GM19463 (cell line): ENCODE measurements around the gene RTP5.
"Not testable (repeated sequence)": the region's sequence is repeated elsewhere in the genome, so short reads cannot be mapped to it uniquely, and the experiment has no call there.

Experiments
- ATAC-seq: cut with Tn5 transposase; IDR thresholded peaks from one replicate; pipeline ENCODE4 v1.9.1; 2021; ENCODE audit warnings: mild to moderate bottlenecking, moderate library complexity; ENCODE audit not compliant: unreplicated experiment

Gene RTP5

GRCh38 chr2:241869087-241869961 is at the start of gene RTP5:
RTP5 (plus strand) TSS chr2:241869729; CDS start chr2:241869757, 28 bp downstream.
- ATAC-seq: no peak

GRCh38 chr2:241819947-241820624 is 49.4 kb upstream of the RTP5 start:
- ATAC-seq: not testable (repeated sequence)

DNA sequence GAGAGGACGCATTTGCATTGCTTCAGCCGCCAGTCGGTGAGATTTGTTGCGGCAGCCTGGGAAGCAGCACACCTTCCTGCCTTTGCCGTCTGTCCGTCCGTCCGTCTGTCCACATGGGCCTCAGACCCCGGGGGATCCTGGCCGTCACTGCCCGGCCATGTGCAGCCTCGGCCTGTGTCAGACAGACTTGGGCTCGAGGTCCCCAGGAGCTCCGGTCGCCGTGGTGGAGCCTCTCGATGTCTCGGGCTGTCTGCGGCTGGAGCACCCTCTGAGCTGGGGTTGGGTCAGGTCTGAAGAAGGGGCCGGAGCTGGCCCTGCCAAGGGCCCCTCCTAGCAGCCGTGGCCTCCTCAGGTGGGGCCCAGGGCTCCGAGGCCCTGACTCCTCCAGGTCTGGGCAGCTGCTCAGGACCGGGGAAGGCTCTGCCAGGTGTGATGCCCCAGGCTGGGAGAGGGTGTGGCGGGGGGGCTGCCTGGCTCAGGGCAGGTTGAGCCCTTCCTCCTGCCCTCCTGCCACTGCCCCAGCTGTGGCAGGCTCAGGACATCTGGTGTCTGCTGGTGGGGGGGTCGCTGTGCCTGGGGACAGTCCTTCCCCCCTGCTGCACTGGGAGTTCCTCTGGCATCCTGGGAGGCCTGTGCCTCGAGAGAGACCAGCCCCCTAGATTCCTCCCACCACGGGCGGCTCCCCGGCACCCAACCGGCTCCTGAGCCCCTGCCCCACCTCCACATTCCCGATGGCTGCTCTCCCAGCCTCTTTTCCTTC is 48.7 kb upstream of the RTP5 start:
- no peak for ATAC-seq

DNA sequence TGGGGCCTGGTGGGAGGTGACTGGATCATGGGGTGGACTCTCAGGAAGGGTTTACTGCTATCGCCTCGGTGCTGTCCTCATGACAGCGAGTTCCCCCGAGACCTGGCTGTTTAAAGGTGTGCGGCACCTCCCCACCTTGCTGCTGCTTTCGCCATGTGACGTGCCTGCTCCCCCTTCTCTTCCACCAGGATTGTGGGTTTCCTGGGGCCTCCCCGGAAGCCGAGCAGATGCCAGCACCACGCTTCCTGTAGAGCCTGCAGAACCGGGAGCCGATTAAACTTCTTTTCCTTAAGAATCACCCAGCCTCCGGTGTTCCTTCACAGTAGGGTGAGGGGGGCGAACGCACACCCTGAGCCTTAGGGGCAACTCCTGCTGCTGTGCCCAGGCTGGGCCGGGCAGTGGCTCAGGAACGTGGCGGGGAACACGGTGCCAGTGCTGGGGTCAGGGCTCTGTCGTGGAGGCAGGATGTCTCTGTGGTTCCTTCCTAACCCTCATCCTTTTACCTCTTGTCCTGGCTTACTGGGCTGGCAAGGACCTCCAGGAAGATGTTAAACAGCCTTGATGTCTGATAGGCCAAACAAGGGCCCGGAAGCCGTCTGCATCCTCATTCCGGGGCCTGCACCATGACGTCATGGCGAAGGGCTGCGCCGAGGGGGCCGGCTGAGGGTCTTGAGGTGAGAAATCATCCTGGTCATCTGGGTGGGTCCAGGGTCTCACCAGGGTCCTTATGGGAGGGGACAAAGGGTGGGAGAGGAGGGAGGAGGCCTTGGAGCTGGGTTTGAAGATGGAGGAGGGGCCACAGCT is 47.9 kb upstream of the RTP5 start:
- no peak for ATAC-seq

DNA sequence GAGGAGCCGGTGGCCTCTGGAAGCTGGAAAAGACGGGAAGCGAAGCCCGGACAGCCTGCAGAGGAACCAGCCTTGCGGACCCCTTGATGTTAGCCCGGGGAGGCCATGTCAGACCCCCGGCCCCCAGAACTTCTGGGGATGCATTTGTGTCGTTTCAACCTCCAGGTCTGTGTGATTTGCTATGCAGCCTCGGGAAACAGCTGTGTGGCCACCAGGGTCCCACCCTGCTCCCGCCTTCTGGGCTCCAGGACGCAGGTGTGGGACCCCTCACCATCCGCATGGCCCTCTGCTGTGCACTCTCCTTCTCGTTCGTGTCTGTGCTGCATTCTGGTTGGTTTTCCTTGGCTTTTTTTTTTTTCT is 47.3 kb upstream of the RTP5 start:
- no peak for ATAC-seq

- not testable (repeated sequence) for ATAC-seq
These were observed 45.7 kb upstream of the RTP5 start for GRCh38 chr2:241823531-241824437.

DNA sequence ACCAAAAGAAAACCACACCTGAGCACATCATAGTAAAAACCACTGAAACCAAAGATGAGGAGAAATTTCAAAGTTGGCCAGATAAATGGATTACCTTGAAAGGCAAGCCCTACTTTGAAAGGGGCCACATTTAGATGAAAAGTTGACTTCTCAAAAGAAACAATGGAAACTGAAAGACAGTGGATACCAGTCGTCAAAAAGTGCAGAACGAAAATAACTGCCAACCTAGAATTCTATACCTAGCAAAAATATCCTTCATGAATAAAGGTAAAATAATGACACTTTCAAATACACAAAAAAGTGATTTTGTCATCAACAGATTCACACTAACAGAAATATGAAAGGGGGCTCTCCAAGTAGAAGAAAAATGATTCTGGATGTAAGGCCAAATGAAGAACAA is 42.1 kb upstream of the RTP5 start:
- no peak for ATAC-seq

GRCh38 chr2:241833101-241833663 is 36.3 kb upstream of the RTP5 start:
- no peak for ATAC-seq

DNA sequence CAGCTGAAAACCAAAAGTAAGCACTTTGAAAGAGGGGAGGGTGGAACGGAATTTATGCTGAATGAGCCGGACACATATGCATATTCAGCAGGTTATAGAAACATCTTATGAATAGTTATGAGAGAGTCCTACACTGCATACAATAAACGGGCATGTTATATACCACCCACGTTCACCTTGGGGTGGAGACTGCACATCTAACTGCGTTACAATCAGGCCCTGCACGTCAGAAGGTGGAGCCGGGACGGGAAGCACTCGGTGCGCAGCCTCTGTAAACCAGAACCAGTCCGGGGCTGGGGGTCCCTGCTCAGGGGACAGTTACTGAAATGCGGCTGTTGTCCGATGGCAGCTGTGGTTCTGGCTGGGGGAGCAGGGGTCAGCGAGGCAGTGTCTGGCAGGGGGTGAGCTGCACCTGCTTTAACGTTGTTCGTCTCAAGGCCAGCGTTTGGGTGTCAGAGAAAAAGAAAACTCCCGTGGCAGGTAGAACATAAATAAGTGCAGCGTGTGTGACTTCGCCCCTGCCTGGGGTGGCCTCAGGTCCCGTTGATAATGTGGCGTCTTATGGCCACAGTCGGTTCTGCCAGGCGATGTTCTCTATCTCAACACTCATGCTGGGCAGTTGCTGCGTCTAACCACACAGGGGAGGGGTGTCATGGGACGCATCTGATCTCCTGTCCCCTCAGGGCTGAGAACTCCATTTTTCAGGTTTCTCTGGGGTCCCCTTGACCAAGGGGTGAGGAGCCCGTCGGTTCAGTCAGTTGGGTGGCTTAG is 35.6 kb upstream of the RTP5 start:
- not testable (repeated sequence) for ATAC-seq

DNA sequence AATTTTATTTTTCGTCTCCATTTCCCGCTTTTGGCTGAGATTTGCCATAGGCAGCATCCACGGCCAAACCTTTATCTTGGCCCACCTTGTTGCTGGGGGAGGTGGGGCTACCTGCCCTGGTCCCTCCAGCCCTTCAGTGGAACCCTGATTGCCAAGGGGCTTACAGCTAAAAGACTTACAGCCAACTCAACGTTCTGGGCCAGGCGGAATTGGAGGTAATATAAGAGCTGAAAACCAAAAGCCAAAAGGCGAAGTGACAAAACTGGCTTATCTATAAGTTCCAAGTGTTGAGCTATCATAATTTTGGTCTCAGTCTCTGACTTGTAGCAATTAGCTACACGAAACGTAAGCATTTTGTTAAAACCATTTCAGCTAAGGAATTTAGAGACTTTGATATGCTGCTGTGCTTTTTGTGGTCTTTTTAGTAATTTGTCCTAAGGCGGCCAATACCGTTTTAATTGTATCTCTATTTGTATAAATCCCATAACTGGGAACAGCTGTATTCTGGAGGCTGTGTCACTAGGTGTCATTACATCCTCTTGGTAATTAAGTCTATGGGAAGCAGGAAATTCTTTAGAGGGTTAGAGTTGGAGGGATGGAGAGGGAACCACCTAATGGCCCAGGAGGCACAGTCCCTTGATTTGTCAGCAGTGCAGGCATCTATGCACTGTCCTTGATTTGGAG is 34.9 kb upstream of the RTP5 start:
- ATAC-seq: no peak

- no peak for ATAC-seq
These were observed 33.9 kb upstream of the RTP5 start for GRCh38 chr2:241835611-241836010.

- no peak for ATAC-seq
These were observed 33.2 kb upstream of the RTP5 start for GRCh38 chr2:241836292-241836691.

- ATAC-seq: no peak
These were observed 32.1 kb upstream of the RTP5 start for GRCh38 chr2:241837197-241837965.

GRCh38 chr2:241841181-241842066 is 28.1 kb upstream of the RTP5 start:
- ATAC-seq: no peak

DNA sequence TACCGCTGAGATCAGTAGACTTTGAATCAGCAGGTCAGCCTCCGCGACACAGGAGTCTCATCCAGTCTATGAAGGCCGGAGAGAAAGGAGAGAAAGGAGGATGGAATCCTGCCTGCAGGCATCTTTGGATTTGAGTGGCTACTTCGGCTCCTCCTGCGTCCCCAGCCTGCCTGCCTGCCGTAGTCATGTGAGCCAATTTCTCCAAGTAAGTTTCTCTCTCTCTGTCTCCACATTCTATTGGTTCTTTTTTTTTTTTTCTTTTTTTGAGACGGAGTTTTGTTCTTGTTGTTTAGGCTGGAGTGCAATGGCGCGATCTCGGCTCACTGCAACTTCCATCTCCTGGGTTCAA is 27.5 kb upstream of the RTP5 start:
- ATAC-seq: no peak

GRCh38 chr2:241842620-241843211 is 26.8 kb upstream of the RTP5 start:
- no peak for ATAC-seq
